ENCODE data around the gene AOX1.
"Not testable (repeated sequence)": the region's sequence is repeated elsewhere in the genome, so short reads cannot be mapped to it uniquely, and the experiment has no call there.

The AOX1 gene

GRCh38 chr2:200602584-200602983 lies 16.8 kb downstream of the AOX1 start:
- no peak for DNase-seq (ENCODE audit: low read depth in 2 of 2)

GRCh38 chr2:200603972-200604371 lies 18.2 kb downstream of the AOX1 start:
- no peak for DNase-seq (ENCODE audit: low read depth in 2 of 2)

- DNase-seq (ENCODE audit: low read depth in 2 of 2) = no peak
Observed at GRCh38 chr2:200604571-200605255, 18.9 kb downstream of the AOX1 start.

GRCh38 chr2:200608341-200609027 lies 22.7 kb downstream of the AOX1 start:
- no peak for DNase-seq (ENCODE audit: low read depth in 2 of 2)

- no peak for DNase-seq (ENCODE audit: low read depth in 2 of 2)
Observed at GRCh38 chr2:200609028-200609614, 23.3 kb downstream of the AOX1 start.

GRCh38 chr2:200610217-200610616 lies 24.4 kb downstream of the AOX1 start:
- not testable (repeated sequence) for DNase-seq (ENCODE audit: low read depth in 2 of 2)

GRCh38 chr2:200613692-200614091 lies 27.9 kb downstream of the AOX1 start:
- DNase-seq (ENCODE audit: low read depth in 2 of 2) = no peak

- no peak for DNase-seq (ENCODE audit: low read depth in 2 of 2)
Observed at GRCh38 chr2:200614249-200614648, 28.4 kb downstream of the AOX1 start.

GRCh38 chr2:200615247-200615646 lies 29.4 kb downstream of the AOX1 start:
- DNase-seq (ENCODE audit: low read depth in 2 of 2) = no peak

GRCh38 chr2:200616193-200616592 lies 30.4 kb downstream of the AOX1 start:
- DNase-seq (ENCODE audit: low read depth in 2 of 2) = no peak

GRCh38 chr2:200616656-200617055 lies 30.8 kb downstream of the AOX1 start:
- DNase-seq (ENCODE audit: low read depth in 2 of 2) = no peak

GRCh38 chr2:200617156-200618053 lies 31.6 kb downstream of the AOX1 start:
- DNase-seq (ENCODE audit: low read depth in 2 of 2) = no peak

GRCh38 chr2:200618054-200618419 lies 32.2 kb downstream of the AOX1 start:
- DNase-seq (ENCODE audit: low read depth in 2 of 2) = no peak

- DNase-seq (ENCODE audit: low read depth in 2 of 2) = no peak
Observed at GRCh38 chr2:200618590-200619021, 32.8 kb downstream of the AOX1 start.

- no peak for DNase-seq (ENCODE audit: low read depth in 2 of 2)
Observed at GRCh38 chr2:200619279-200619678, 33.5 kb downstream of the AOX1 start.

GRCh38 chr2:200620606-200621390 lies 35.0 kb downstream of the AOX1 start:
- no peak for DNase-seq (ENCODE audit: low read depth in 2 of 2)

- DNase-seq (ENCODE audit: low read depth in 2 of 2) = no peak
Observed at GRCh38 chr2:200622106-200622505, 36.3 kb downstream of the AOX1 start.

GRCh38 chr2:200624026-200624425 lies 38.2 kb downstream of the AOX1 start:
- DNase-seq (ENCODE audit: low read depth in 2 of 2) = no peak

GRCh38 chr2:200624658-200625057 lies 38.8 kb downstream of the AOX1 start:
- DNase-seq (ENCODE audit: low read depth in 2 of 2) = no peak

- DNase-seq (ENCODE audit: low read depth in 2 of 2) = no peak
Observed at GRCh38 chr2:200625282-200625681, 39.5 kb downstream of the AOX1 start.

- no peak for DNase-seq (ENCODE audit: low read depth in 2 of 2)
Observed at GRCh38 chr2:200625958-200626363, 40.1 kb downstream of the AOX1 start.
